ENCODE results near the gene SFI1. TPM values are rescaled to one million over a fixed set of nuclear protein-coding genes. Genes with fewer than 3 reads are reported as not detected.

Gene SFI1
- total RNA-seq, 4 donors from 2014 or later: 31.1 to 57.6 (median 43.1) TPM

GRCh38 chr22:31614781-31615490 lies 118.6 kb downstream of the SFI1 start:
- DNase-seq: no peak
- intact Hi-C loops (cut with DNase I): no loop called here
- no peaks in the 10 kb centered on the region for H3K9me3 ChIP-seq
- H3K4me1 ChIP-seq: peaks cover 0 to 5% of the 10 kb centered on the region in 2 donors
- TF ChIP-seq CTCF (IDR thresholded peaks at IDR 0.05): no peak
- TF ChIP-seq POLR2A (IDR thresholded peaks at IDR 0.05): no peak
- peak overlapping the region in 1 of 3 donors; percentile 23 for H3K27ac ChIP-seq
- H3K27me3 ChIP-seq: no peaks in the 10 kb centered on the region
- no peak overlapping the region for H3K4me3 ChIP-seq (replicated peaks in 1 of 3)
- peaks cover 13 to 14% of the 10 kb centered on the region in 2 donors for H3K36me3 ChIP-seq
- 76 to 90% methylated on average over 9 to 17 of the region's 18 CpGs for WGBS, 2 donors

- 71 to 80% methylated on average over 4 of the region's 4 CpGs for WGBS, 2 donors
These were observed 119.1 kb downstream of the SFI1 start for GRCh38 chr22:31615491-31615860.

GRCh38 chr22:31615940-31616314 lies 119.6 kb downstream of the SFI1 start:
- 67 to 72% methylated on average over 4 of the region's 4 CpGs for WGBS, 2 donors
- Histone ChIP-seq H3K36me3 (peaks cover 18 to 23% of the 10 kb centered on the region in 2 donors), H3K27me3 (no peaks in the 10 kb centered on the region), H3K9me3 (no peaks in the 10 kb centered on the region), H3K4me3 (replicated peaks in 1 of 3) (no peak overlapping the region), H3K27ac (no peak overlapping the region), H3K4me1 (peaks cover 0 to 5% of the 10 kb centered on the region in 2 donors)
- intact Hi-C loops (cut with DNase I): no loop called here
- no peak for TF ChIP-seq CTCF (IDR thresholded peaks at IDR 0.05)
- no peak for TF ChIP-seq POLR2A (IDR thresholded peaks at IDR 0.05)
- DNase-seq: no peak

More at GRCh38 chr22:31615491-31615860, 119.1 kb downstream of the SFI1 start:
- H3K9me3 ChIP-seq: no peaks in the 10 kb centered on the region
- no peak overlapping the region for H3K4me3 ChIP-seq (replicated peaks in 1 of 3)
- H3K27ac ChIP-seq: peak overlapping the region in 1 of 3 donors; percentile 23
- peaks cover 18 to 19% of the 10 kb centered on the region in 2 donors for H3K36me3 ChIP-seq
- TF ChIP-seq CTCF (IDR thresholded peaks at IDR 0.05) (no peak), POLR2A (IDR thresholded peaks at IDR 0.05) (no peak)
- no peak for DNase-seq
- peaks cover 0 to 5% of the 10 kb centered on the region in 2 donors for H3K4me1 ChIP-seq
- H3K27me3 ChIP-seq: no peaks in the 10 kb centered on the region
- intact Hi-C loops (cut with DNase I): no loop called here

- Histone ChIP-seq H3K36me3 (peaks cover 18 to 24% of the 10 kb centered on the region in 2 donors), H3K4me3 (replicated peaks in 1 of 3) (no peak overlapping the region), H3K4me1 (peaks cover 0 to 5% of the 10 kb centered on the region in 2 donors), H3K27ac (no peak overlapping the region), H3K9me3 (no peaks in the 10 kb centered on the region), H3K27me3 (no peaks in the 10 kb centered on the region)
- intact Hi-C loops (cut with DNase I): no loop called here
- WGBS, 2 donors: 78 to 93% methylated on average over 8 to 9 of the region's 9 CpGs
- TF ChIP-seq CTCF (IDR thresholded peaks at IDR 0.05) (no peak), POLR2A (IDR thresholded peaks at IDR 0.05) (no peak)
- no peak for DNase-seq
These were observed 120.1 kb downstream of the SFI1 start for GRCh38 chr22:31616315-31616980.

- no peak overlapping the region for H3K27ac ChIP-seq
- no peak for DNase-seq
These were observed 121.7 kb downstream of the SFI1 start for GRCh38 chr22:31618057-31618456.

More at GRCh38 chr22:31618057-31618456, 121.7 kb downstream of the SFI1 start:
- H3K4me3 ChIP-seq (replicated peaks in 1 of 3): no peak overlapping the region
- no peaks in the 10 kb centered on the region for H3K27me3 ChIP-seq
- H3K9me3 ChIP-seq: no peaks in the 10 kb centered on the region
- H3K4me1 ChIP-seq: peaks cover 0 to 5% of the 10 kb centered on the region in 2 donors
- peaks cover 18 to 27% of the 10 kb centered on the region in 2 donors for H3K36me3 ChIP-seq
- no peak for TF ChIP-seq CTCF (IDR thresholded peaks at IDR 0.05)
- intact Hi-C loops (cut with DNase I): no loop called here
- WGBS, 2 donors: 94 to 99% methylated on average over 13 of the region's 17 CpGs

Data from thyroid gland (tissue), 4 donors.